Dermis blood vessel endothelial cell (primary cell): ENCODE measurements around the gene GPR158. TPM values are rescaled to one million over a fixed set of nuclear protein-coding genes. Genes with fewer than 3 reads are reported as not detected.

ENCODE experiments used
- DNase-seq: peaks from one replicate; pipeline ENCODE4 v3.0.0; 2010
- total RNA-seq: library from RNA; depleted of rRNA; stranded (reverse); fragments of >200 nt; gene quantifications from 2 replicates; pipeline ENCODE4 v1.2.3, GENCODE V29; 2014

Gene GPR158
- total RNA-seq, 1 donor from 2014 or later: not detected

DNA sequence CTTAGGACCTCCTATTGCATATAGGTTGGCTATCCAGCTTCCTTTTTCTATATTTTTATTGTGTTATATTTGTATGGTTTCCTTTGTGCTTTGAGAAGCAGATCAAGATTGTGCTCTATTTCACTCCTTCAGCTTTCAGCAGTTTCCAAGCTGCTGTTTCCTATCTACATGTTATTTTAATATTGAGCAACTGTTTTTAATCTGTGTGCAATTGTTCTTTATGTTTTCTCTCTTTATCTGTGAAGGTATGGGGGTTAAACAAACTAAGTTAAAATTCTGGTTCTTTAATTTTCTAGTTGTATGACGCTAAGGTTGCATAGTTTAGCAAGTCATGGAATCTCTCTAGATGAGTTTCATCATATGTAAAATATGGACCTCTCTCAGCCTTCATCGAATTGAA is 251.0 kb downstream of the GPR158 start:
- no peak for DNase-seq

DNA sequence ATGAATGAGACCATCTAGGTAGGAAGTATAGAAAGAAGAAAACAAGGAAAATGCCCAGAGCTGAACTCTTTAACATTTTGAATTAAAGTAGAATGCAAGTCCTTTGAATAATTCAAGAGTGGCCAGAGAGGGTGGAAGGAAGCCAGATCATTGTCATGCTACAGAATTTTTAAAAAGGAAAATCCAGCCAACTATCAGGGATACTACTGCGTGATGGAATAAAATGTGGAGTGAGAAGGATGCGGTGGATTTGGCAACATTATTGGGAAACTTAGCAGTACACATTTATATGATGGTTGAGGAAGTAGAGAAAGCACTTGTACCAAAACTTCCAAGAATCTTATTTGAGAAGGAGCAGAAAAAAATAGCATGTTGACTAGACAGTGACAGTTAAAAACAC is 261.6 kb downstream of the GPR158 start:
- DNase-seq: no peak

DNA sequence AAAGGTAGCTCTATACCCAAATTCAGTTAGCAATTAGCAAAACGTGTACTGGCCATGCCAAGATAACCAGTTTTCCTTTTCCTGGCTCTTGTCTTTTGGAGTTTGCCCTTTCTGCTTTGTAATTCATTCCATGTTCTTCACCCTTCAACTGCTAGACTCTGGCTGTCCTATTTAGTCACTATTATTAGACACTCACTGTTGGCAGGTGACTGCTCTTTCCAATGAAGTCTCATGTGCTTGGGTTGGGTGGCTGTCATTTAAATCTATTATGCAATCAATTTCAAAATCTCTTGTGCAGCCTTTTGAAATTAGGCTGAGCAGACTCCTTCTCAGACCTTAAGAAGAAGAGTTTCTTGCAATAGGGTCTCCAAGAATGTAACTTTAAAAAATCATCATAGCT is 266.5 kb downstream of the GPR158 start:
- DNase-seq: no peak

DNA sequence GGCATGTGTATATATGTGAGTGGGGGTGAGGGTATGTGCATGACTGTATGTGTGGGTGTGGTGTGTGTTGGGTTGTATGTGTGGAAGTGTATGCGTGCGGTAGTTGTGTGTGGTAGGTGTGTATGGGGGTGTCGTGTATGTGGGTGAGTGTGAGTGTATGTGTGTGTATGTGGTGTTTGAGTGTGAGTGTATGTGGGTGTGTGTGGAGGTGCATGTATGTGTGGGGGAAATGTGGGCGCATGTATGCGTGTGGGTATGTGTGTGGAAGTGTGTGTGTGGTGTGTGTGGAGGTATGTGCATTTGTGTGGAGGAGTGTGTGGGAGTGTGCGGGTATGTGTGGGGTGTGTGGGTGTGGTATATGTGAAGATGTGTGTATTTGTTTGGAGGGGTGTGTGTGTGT is 269.5 kb downstream of the GPR158 start:
- DNase-seq: no peak

DNA sequence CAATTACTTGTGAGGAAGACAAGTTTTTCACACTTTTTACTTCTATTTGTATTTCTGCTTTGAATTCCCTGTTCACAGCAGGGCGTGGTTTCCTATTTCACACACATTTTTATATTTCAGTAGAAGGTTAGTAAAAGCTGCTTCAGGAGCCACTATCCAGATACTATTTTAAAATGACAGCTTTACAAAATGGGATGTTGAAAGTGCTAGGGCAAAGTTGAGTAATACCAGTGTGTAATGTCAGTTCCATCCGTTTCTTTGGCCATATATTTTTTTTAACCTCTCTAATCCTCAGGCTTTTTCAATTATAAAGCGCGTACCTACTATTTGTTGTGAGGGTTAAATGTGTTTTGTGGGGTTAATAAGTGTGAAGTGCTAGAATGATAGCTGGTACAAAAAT is 276.6 kb downstream of the GPR158 start:
- DNase-seq: no peak

DNA sequence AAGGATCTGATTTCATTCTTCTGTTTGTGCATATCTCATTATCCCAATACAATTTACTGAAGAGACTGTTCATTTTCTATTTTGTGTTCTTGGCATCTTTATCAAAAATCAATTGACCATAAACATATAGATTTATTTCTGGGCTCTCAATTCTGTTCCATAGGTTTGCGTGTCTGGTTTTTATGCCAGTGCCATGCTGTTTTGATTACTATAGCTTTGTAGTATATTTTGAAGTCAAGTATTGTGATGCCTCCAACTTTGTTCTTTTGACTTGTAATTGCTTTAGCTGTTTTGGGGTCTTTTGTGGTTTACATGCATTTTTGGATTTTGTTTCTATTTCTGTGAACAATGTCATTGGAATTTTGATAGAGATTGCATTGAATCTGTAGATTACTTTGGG is 278.8 kb downstream of the GPR158 start:
- DNase-seq: no peak

DNA sequence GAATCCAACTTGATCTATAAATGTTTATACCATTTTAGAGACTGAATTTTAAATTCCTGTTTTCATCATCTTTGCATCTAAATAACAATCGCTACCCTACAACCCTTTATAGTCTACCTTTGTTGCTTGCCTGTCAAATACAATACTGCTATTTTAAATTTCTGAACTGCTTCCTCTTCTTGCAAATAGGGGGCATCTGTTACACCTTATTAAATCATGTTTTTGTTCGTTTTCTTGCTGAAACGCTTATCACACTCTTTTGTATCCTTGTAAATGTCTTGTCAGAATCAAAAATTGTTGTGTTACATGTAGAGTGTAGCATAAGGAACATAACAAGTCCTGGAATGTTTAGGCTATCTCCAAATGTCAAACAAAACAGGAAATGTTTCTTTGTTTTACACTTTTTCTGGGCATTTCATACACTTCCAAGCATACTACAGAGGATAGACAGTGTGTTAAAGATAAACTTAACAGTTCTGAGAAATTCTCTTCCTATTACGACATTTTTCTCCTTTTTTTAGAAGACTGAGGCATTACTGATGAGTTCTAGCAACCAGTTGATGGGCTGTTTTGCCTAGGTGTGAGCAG is 281.3 kb downstream of the GPR158 start:
- no peak for DNase-seq

DNA sequence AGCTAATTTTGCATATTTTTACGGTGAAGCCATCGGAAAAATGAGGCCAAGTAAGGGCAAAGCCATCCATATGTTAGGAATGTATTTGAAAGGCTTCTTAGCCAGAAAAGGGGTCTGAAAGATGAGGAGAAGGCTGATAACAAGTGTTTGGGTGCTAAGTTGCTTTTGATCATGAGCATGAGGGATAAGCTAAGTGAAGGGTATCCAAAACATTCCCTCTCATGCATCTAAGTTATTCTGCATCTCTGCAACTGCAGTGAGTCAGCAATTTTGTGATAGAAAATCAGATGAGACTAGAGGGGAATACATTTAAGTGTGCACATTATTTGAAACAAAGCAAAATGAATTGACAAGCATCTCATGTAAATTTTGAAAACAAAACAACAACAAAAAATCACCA is 282.8 kb downstream of the GPR158 start:
- no peak for DNase-seq

DNA sequence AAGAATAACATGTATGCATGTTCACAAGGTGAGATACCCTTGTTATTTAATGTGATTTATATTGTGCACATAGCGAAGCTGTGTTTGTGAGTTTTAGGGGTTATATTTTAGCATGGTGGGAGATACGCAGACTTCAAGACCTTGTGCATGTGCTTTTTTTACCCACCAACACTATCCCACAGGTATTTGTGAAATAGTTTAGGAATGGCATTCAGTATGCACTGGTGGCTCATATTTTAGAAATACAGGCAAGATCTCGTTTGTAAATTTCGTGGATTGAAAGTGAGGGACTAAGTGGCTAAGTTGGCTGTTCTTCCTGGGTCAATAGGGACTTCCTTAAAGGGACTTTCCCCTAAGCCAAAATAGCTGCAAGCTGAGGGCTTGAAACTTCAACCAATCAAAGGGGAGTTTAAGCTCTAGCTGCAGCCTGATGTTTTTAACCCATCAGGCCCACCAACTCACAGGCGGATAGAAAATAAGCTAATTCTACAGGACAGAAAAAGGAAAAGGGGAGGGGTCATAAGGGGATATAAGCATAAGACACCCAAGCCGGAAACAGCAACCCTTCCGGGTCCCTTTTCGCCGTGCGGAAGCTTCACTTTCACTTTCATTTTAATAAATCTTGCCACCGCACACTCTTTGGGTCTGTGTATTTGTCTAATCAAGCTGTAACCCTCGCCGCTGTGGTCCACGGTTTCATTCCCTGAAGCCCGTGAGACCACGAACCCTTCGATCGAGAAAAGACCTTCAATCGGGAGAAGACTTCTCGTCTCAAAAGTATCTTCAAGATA is 291.0 kb downstream of the GPR158 start:
- no peak for DNase-seq

DNA sequence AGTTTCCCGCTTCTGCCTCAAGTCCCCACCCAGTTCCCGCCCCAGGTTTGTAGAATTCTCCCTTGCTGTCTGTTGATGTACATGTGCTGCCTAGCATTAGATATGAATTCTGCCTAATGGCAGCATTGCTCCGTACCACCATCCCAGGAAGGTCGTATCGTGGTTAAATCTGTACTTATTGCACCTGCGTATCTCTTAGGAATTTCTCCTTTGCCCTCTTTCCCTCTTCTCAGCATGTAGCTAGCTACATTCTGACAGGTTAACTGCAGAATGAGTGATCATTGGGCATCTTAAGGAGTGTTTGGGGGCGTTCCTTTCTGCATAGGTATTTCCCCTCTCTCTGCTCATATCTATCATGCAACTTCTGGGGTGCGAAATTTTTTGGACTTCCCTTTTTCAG is 293.1 kb downstream of the GPR158 start:
- DNase-seq: no peak

DNA sequence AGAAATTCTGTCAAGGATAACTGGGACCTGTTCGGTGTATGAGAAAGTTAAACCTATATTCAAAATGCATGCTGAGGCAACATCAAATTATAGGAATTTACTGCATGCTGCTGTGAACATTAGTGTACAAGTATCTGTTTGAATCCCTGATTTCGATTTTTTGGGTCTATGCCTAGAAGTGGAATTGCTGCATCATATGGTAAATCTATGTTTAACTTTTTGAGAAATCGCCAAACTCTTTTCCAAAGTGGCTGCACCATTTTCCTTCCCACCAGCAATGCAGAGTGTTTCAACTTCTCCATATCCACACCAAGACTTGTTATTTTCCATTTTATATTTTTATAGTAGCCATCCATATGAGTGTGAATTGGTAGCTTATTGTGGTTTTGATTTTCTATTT is 306.7 kb downstream of the GPR158 start:
- DNase-seq: no peak

DNA sequence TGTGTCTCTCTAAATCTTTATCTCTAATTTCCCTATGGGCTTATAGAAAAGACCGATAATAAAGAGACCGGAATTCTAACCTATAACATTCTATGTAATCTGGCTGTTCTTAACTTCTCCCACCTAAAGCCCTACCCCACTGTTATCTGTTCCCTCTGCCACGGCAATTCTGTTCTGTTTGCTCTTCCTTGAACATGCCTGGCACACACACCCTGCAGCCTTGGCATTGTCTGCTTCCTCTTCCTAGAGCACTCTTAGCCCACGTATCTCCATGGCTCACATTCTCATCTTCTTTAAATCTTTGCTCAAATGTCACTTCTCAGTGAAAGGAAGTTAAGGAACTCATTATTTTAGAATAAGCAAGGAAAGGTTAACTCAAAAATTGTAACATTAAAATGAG is 309.2 kb downstream of the GPR158 start:
- DNase-seq: no peak

DNA sequence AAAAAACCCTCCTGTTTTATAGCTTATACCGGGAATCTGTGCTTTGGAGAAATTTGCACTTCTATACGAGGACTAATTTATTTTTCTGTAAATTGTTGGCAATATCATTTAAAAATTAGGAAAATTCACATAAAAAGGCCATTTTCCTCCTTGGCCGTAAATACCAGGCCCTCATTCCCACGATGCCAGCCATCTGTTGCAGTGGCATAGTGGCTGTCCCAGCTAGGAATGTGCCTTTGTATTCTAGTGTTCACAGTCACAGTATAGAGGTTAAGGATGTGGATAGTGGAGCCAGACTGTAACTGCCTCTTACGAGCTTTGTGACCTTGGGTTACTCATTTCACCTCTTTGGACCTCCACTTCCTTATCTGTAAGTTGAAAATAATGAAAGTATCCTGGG is 312.5 kb downstream of the GPR158 start:
- no peak for DNase-seq

DNA sequence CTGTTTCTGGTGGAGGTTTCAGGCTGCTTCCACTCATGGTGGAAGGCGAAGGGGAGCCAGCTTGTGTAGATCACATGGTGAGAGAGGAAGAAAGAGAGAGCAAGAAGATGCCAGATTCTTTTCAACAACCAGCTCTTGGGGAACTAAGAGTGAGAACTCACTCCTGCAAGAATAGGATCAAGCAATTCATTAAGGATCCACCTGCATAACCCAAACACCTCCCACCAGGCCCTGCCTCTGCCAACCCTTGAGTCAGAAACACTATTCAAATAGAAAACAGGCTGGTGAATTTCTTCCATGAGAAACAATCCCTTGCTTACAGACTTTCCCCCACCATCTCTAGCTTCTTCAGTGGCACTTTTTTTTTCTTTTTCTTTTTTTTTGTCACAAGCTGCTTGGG is 317.2 kb downstream of the GPR158 start:
- no peak for DNase-seq

DNA sequence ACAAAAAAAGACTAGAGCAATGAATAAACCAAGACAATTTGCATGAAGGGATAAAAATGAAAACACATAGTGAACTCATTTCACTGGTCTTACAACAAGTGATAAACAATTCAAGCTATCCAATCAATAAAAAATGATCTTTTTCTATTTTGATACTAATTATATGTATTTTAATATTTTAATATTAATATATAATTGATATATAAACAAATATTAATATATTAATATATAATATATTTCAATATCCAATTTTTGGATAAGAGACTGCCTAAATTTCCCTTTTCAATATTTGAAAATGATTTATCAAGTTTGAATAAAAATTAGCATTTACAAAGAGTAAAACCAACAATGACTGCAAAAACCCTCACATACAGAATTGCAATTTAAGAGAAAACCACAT is 317.9 kb downstream of the GPR158 start:
- no peak for DNase-seq

DNA sequence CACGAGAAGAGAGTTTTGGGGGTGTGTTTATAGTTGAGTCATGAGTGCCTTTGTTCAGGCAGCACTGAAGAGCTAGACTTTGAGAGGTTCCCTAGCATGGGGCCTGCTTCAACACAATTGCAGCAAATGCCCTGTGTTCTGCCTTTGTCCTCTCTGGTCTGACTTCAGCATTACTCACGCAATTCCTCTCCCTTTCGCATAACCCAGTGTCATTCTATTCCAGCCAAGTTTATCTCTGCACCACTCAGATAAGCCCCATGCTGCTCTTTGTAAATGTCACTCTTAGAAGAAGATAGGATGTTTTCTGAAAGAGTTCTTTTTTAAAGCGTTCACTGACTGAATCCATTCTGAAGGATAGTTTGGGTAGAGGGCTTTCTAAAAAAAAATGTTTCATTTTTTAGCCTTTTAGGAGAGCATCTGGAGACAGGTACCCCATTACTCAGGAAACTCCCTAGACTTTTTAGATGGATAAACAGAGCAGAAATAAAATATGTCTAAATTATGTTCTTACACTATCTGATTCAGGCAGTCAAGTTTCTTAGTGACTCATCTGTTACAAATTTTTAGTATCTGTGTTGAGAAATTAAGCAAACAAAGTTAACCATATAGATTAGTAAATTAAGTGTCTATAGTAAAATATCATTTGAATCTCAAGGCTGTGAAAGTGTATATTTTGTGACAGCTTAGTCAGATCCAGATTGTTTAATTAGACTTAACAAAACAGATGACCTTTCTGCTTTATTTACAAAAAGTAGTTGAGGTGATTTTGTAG is 318.5 kb downstream of the GPR158 start:
- DNase-seq: peak; percentile 4

DNA sequence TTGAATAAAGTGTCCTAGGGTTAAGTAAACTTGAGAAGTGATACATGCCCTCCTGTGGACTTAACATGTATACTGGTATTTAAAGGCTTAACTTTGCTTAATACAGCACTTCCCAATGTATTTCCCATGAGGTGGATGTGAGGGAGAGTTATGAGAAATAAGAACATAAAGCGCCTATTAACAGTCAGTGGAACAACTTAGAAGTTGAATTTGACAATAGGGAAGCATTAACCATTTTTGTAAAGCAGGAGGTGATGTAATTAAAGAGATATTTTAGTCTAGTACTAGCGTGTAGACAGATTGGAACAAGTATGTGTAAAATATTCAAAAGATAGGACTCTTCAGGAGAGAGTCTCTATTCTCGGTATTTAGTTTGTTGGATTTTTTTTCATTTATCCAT is 322.4 kb downstream of the GPR158 start:
- no peak for DNase-seq

DNA sequence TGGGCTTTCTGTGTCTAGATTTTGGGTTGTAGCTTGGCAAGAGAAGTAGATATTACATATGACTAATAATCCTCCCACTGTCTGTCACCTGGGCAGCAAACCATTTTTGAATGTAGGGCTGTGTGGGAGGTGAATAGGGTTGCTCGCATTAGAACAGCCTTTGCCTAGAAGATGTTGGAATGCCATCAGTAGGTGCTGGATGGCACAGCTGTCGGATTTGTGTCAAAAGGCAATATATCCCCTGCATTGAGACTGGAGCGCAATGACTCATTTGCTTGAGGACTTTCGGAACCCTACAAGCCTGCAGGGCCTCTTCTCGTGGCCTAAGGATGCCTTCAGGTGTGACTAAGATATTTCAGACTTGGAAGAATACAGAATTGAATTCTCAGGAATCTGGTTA is 323.8 kb downstream of the GPR158 start:
- DNase-seq: no peak

DNA sequence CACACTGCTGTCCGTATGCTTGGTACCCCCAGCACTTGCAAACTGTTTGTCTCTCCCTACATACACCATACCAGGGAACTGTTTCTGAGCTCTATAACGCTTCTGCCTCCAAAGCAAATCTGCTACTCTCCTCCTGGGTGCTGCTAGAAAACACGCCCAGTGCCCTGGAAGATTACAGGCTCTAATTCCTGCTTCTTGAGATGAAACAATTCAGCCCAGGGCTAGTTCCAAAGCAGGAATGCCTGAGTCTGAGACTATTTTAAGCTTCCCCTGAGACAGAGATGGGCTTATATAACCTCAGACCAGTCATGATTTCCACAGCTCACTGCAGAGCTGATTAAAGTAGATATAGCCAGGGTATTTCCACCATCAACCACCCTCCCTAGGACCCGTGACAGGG is 327.1 kb downstream of the GPR158 start:
- no peak for DNase-seq

DNA sequence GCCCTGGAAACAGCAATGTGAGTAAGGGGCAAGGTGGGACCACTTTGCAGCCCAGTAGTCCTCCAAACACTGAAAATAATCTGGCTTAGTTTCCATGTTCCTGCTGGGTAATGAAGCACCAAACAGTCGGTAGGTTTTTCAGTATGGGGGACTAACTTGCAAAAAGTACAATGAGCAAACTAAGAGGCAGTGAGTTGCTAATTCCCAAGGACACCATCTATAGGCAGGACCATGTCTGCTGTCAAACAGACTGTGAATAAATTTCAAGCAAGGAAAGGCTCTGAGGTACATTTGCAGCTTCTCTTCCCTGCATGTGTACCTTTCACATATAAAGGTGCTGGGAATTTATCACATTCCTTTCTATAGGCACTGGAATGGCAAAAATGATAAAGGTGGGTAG is 327.7 kb downstream of the GPR158 start:
- no peak for DNase-seq

DNA sequence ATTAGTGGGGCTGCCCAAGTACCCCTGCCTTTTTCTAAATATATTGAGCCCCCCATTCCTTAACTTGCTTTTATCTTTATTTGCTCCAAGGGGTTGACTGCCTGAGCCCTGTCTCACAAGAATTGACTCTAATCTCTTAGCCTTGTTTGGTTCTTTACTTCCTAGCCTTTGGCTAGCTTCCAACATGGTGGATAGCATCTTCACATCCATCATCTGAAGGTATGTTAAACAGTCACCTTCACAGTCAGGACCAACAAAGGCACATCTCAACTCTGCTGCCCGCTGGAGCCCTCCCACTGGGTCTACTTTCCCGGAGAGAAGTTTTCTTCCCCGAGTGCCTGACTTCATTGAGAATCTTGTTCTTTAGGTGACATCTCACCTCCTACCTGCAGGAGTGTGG is 329.5 kb downstream of the GPR158 start:
- DNase-seq: no peak

DNA sequence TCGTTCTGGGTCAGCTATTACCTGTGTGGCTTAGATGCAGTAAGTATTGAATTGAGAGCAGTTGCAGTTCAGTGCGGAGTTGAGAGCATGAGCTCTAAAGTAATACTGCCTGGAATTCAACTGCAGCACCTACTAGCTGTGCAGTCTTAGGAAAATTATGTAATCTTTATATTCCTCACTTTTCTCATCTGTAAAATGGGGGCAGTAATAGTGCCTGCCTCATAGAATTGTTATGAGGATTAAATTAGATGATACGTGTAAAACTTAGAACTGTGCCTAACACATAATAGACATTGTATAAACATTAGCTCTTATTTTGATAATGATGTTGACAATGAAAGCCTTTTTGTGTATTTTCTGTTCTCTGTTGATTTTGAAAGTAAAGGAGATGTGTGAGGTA is 330.0 kb downstream of the GPR158 start:
- DNase-seq: no peak

DNA sequence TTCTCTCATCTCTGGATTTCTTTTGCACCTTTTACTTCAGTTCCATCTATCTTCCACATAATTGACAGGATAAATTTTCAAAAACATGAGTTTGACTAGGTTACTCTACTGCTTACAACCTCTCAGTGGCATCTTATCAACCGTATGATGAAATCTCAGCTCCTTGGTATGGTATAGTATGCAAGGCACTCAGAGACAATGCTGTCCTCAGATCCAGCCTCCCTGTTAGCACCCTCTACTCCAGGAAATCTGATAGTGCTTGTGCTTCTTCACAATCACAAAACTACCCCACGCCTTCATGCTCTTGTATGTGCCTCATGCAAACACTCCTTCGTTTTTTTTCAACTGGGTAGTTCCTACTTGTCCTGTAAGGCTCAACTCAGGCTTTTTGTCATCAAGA is 330.7 kb downstream of the GPR158 start:
- no peak for DNase-seq

DNA sequence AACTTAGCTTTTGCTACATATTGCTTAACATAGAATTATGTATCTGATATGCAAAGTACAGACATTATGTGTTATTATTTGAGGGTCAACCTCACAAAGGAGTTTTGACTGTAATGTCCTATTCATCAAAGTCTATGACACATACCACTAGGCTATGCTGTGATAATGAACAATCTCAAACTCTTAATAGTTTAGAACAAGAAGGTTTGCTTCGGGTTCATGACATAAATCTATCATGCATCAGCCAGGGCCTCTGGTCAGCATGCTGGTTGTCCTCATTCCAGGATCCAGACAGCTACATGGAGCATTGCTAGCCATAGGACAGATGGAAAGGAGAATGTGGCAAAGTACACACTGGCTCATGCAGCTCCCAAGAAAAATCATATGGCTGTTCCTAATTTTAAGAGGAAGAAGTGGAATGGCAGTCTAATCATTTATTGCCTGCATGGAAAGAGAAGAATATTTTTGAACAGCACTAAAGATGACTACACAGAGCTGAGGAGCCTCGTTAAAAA is 332.1 kb downstream of the GPR158 start:
- DNase-seq: no peak
